SU-DHL-6 (cell line): Measurements from ENCODE around the gene SLC6A5.

ENCODE experiments used
- EZH2phosphoT487 ChIP-seq: fragments of 200-600 bp; sonication (generic), shearing (Covaris generic); conservative IDR thresholded peaks from 2 replicates; pipeline ENCODE4 v1.6.1; 2018; ENCODE audit warnings: mild to moderate bottlenecking, antibody characterized with exemption, low read length, moderate library complexity, mixed read lengths
- TF ChIP-seq, protein P1 (sequence below): fragments of 200-600 bp; sonication (generic); IDR thresholded peaks from one replicate; pipeline ENCODE4 v1.5.1; 2017; ENCODE audit warnings: antibody characterized with exemption, mild to moderate bottlenecking, low read length, moderate library complexity; ENCODE audit not compliant: insufficient read depth, poor library complexity, severe bottlenecking

DNA sequence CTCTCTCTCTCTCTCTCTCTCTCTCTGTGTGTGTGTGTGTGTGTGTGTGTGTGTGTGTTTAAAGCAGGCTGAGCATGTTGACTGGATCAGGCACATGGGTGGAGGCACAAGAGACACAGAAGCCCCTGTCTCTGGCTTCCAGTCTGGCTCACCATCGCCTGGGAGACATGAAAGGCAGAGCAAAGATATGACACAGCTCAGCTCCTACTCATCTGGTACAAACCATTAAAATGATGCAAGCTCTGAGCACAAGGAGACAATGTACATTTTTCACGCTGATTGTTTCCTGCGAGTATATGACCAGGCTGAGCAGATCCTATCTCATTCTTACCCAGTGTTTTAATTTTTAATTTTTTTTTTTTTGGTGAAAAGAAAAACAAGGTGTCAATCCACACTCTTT lies 9.5 kb downstream of the SLC6A5 start:
- TF ChIP-seq, protein P1, sequence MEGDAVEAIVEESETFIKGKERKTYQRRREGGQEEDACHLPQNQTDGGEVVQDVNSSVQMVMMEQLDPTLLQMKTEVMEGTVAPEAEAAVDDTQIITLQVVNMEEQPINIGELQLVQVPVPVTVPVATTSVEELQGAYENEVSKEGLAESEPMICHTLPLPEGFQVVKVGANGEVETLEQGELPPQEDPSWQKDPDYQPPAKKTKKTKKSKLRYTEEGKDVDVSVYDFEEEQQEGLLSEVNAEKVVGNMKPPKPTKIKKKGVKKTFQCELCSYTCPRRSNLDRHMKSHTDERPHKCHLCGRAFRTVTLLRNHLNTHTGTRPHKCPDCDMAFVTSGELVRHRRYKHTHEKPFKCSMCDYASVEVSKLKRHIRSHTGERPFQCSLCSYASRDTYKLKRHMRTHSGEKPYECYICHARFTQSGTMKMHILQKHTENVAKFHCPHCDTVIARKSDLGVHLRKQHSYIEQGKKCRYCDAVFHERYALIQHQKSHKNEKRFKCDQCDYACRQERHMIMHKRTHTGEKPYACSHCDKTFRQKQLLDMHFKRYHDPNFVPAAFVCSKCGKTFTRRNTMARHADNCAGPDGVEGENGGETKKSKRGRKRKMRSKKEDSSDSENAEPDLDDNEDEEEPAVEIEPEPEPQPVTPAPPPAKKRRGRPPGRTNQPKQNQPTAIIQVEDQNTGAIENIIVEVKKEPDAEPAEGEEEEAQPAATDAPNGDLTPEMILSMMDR, result no peak
- TF ChIP-seq EZH2phosphoT487, result no peak
